Left cardiac atrium (tissue), 4 donors: ENCODE measurements around the gene LOXL1. TPM values are rescaled to one million over a fixed set of nuclear protein-coding genes. Genes with fewer than 3 reads are reported as not detected.
"Not testable (repeated sequence)": the region's sequence is repeated elsewhere in the genome, so short reads cannot be mapped to it uniquely, and the experiment has no call there.

Source experiments
- ATAC-seq, 2 donors: fragments of 200-7000 bp; cut with Tn5 transposase; one replicate each; pipeline ENCODE4 v1.9.1; 2020; ENCODE audit warnings: mild to moderate bottlenecking in 2 of 2, moderate library complexity in 2 of 2
- DNase-seq: peaks from one replicate; pipeline ENCODE4 v3.0.0-alpha.2; 2020
- intact Hi-C, 2 donors: fragments of 100-400 bp; cut with DNase I; formaldehyde crosslinking; loops; one replicate each; pipeline versions ENCODE4 v1.14.1 to v1.15.1; 2022 to 2023
- total RNA-seq, 2 donors: library from RNA; stranded (reverse); fragmentation: NEBNext Ultra II Directional; extraction: Animal tissue kit (Norgen Biotek cat#: 25700); gene quantifications; one replicate each; pipeline ENCODE4 v1.2.1, GENCODE V29; 2021
- donor health status: DM: no; HTN: yes; CAD: no.
- donor health status: DM: no; HTN: yes; CAD: no; lungs with severe emphysema.
- donor health status: DM: yes; HTN: yes; CAD: no.
- donor health status: Dilated cardiomyopathy.

Gene LOXL1
- total RNA-seq, 2 donors from 2014 or later: 12.0 to 31.5 TPM

GRCh38 chr15:73930790-73931281, 4.6 kb downstream of the LOXL1 start:
- intact Hi-C loops: no loop called here
- ATAC-seq (peak in 1 of 2 donors; percentile 3), DNase-seq (peak; percentile 68)

DNA sequence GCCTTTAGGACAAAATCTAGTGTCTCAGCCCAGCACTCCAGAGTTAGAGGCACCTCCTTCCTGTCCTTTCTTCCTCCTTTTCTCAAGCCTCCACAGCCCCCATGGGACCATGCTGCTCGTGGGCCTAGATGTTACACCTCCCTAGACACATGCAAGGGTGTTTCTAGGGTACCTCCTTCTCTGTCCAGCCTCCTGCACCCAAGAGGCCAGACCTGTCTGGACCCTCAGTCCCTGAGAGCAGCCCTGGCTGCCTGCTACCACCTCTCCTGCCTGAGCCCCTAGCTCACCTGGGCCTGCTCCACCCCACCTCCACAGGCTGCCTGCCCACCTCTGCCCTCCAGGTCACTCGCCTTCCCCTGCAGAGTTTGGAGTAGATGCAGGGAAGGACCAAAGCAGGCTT, 5.2 kb downstream of the LOXL1 start:
- intact Hi-C loops: no loop called here
- DNase-seq: no peak
- no peak for ATAC-seq

- DNase-seq (peak; percentile 3), ATAC-seq (no peak)
- intact Hi-C loops: no loop called here
Measured at GRCh38 chr15:73932381-73933191, 6.3 kb downstream of the LOXL1 start.

DNA sequence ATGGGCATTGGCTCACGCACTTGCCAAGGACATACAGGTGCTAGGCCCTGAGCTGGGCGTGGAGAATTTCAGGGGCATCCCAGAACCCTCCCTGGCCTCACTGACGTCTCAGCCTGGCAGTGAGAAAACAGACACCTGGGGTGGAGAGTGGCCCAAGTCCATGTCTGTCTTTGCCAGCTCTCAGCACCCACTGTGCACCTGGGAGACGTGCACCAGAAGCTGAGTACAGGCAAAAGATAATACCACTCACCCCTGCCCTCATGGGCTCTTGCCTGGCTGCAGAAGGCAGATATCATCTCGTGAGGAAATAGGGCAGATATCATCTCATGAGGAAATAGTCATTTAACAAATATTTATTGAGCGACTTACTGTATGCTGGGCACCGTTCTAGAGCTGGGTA, 8.0 kb downstream of the LOXL1 start:
- DNase-seq (no peak), ATAC-seq (no peak)
- intact Hi-C loops: no loop called here

DNA sequence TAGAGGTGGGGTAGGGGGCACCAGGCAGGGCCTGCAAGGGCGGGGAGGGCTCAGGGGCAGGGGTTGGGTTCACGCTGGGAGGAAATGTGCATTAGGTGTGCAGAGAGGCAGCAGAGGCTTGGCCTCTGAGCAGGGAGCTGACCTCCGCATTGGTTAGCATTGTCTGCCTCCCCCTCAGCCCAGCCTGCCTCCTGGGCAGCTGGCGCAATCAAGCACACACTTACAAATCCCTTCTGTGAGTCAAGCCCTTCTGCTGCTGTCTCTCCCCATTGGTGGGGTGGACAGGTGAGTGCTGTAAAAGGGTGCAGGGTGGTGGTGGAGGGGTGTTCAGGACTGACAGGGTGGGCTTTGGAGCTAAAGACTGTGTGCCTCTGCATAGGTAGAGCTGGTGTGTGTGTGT, 9.3 kb downstream of the LOXL1 start:
- peak in 1 of 2 donors; percentile 44 for ATAC-seq

DNA sequence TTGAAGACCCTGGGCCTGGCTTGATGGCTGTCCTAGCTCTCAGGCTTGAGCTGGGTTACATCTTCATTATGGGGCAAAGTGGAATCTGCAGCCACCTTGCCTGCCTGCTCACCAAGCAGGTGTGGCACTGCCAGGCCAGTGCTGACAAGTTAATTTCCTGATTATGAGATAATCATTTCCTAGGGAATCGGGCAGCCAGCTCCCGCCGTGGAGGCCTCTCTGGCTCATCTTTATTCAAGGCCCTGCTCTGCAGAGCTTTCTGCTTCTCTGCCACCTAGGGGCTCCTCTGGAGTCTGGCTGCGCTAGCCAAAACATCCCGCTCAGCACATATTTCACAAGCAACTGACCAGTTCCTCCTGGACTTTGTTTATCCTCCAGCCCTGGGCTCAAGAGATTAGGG, 9.9 kb downstream of the LOXL1 start:
- intact Hi-C loops: no loop called here
- DNase-seq (no peak), ATAC-seq (peak; percentile 6 to 39)

More for the DNA sequence above, 9.3 kb downstream of the LOXL1 start:
- no peak for DNase-seq
- intact Hi-C loops: no loop called here

DNA sequence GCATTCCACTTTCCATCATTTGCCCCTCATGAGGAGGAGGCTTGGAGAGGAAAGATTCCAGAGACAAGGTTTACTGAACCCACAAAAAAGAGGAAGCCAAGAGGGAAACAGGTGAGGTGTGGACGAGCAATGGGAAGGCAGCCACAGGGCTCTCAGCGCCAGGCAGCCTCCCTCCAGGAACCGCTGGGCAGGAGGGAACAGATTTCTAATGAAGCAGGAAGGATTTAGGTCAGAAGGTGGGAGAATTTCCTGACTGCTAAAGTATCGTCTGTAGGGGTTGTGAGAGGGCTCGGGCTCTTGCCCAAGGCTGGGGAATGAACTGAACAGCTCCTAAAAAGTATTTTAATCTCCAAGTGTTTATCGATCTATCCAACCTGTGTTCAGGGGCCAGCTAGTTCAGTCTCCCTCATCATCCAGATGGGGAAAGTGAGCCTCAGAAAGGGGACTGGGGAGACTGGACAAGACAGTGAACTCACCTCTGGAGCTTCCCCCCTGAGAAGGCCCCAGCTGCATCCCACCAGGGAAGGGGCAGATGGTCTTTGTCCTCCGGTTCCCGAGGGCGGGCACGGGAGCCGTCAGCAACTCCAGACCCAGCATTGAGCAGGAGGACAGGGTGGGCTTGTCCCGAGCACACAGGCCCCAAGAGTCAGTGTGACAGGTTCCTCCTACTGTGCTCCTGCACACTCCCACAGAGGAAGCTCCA, 10.5 kb downstream of the LOXL1 start:
- ATAC-seq: peak in 1 of 2 donors; percentile 23
- DNase-seq: no peak
- intact Hi-C loops: no loop called here

DNA sequence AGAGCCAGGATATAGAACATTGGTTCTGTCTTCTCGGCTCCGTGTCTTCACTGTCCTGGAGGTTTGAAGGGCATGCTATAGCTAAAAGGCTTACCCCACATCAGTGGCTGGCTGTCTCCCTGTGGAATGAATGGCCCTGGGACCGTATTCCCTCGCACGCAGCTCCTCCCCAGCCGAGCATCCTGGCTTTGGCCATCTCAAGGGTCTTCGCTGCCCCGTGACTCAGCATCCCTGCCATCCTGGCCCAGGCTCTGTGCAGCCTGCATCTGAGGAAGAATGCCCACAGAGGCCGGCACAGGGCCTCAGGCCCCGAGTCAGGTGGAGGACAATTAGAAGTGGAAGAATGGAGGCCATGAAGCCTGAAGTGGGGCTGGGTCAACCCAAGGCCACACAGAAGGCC, 11.0 kb downstream of the LOXL1 start:
- intact Hi-C loops: no loop called here
- DNase-seq: peak; percentile 17
- ATAC-seq: no peak

GRCh38 chr15:73937726-73938125, 11.5 kb downstream of the LOXL1 start:
- ATAC-seq (no peak), DNase-seq (no peak)
- intact Hi-C loops: no loop called here

GRCh38 chr15:73938516-73938915, 12.3 kb downstream of the LOXL1 start:
- ATAC-seq, intact Hi-C loops, DNase-seq: not testable (repeated sequence)

- intact Hi-C loops: no loop called here
- ATAC-seq (no peak), DNase-seq (no peak)
Measured at GRCh38 chr15:73939138-73939537, 12.9 kb downstream of the LOXL1 start.

- DNase-seq (no peak), ATAC-seq (peak in 1 of 2 donors; percentile 27)
- intact Hi-C loops: no loop called here
Measured at GRCh38 chr15:73940061-73940981, 14.1 kb downstream of the LOXL1 start.

DNA sequence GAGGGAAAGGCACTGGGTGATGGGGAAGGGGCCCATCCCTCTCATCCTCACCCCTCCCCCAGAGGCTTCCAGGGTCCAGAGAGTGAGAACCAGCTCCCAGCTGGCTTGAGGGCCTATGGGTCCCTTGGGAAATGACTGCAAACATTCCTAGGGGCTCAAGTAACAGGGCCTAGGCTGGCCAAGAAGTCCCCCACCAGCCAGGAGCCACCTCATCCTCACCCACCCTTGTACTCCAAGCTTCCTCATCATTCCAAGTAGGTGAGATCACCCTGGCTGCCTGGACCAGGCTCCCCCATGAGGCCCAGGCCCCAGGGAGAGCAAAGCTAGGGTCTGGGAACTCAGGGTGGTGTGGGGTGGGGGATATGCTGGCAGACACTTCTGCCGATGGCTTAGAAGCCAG, 14.8 kb downstream of the LOXL1 start:
- intact Hi-C loops: no loop called here
- peak; percentile 24 to 60 for ATAC-seq
- DNase-seq: no peak

- intact Hi-C loops: no loop called here
- ATAC-seq (no peak), DNase-seq (no peak)
Measured at GRCh38 chr15:73941449-73941848, 15.2 kb downstream of the LOXL1 start.

DNA sequence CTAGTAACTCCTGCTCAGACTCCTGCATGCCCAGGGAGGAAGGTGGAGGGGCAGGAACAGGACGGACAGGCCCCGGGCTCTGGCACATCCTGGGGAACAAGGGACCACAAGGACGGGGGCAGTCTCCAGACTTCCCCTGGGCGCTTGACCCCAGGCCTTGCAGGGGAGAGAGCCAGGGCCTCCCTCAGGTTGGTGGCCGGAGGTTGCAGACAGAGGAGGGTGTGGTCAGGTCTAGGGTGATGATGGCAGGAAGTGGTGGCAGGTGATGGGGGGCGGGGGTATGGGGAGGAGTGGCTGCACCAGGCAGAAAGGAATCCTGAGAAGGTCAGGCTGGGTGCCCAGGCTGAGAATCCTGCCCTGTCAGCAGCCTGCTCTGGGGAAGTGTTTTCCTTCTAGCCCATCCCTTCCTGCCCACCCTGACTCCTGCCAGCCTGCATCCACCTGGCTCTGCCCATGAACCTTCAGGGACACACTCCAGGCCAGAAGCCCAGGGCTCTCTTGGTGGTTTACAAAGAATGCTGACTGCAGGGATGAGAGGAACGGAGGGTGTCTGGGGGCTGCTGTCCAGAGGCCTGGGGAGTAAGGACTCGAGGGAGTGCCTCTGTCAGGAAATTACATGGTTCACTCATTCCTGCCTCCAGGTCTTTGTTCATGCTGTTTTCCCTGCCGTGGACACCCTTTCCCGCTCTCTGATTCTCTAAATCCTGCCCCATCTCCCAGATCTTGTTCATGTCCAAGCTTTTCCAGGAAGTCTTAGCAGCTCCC, 15.8 kb downstream of the LOXL1 start:
- intact Hi-C loops: no loop called here
- no peak for DNase-seq
- ATAC-seq: no peak

DNA sequence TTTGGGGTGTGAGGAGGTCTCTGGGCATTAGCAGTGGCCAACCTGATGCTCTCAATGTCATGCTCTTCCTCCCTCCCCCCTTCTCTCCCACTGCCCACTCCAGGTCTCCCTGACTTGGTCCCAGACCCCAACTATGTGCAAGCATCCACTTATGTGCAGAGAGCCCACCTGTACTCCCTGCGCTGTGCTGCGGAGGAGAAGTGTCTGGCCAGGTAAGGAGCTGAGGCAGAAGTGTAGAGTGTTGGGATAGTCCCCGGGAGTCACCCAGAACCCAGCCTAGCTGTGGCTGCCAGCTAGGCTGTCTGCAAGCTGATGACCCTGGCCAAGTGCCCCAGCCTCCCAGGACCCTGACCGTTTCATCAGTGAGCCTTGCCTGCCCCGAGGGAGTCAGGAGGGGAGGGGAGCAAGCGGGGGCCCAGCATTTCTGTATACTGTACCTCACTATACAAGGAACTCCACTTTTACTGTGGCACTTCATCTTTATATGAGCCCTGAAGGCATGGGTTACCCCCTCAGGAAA, 16.5 kb downstream of the LOXL1 start:
- ATAC-seq: no peak
- no peak for DNase-seq
- intact Hi-C loops: no loop called here

DNA sequence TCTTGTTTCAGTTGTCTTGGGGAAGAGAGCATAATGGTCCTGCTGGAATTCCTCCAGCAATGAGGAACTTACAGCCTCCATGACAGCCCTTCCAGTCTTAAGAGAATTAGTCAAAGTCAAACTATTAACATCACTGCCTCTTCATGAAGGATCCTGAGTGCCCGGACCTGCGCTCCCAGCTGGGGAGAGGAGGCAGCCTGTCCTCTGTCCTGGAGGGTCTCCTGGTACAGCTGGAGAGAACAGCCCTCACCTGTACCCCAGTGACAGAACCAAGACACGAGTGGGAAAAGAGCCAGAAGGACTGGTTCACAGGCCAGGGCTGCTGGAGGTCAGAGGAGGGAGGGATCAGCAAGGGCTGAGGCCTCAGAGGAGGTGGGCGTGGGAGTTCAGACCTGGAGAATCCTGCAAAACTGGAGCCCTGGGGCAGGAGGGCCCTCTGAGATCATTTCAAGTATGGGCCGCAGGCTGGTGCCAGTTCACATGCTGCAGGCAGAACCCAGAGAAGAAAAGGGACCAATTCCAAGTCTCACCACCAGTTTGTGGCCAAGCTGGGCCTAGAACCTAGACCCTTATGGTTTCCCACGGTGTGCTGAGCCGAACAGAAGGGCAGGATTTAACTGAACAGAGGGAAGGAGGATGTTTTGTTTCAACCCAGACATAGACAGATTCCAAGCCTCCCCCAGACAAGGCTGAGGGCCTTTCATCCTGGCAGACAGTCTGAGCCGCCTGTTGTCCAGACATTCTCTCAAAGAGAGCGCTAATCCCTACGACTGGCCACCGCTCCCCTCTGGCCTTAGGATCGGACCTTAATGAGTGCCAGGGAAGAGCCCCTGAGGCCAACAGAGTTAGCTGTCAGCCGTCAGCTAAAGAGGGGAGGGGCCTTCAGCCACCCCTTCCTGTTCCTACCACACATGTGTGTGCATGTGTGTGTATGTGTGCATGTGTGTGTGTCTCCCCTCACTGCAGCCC, 18.2 kb downstream of the LOXL1 start:
- ATAC-seq: peak; percentile 39 to 72
- DNase-seq: no peak
- intact Hi-C loops: no loop called here
